Effector CD4-positive, alpha-beta T cell (primary cell): ENCODE measurements around the gene C4orf17.
A peak's percentile ranks its signal among the peaks of the same experiment; 100 is the strongest.

Source experiments
- DNase-seq: peaks from one replicate; pipeline ENCODE4 v3.0.0-alpha.2; 2020

Gene C4orf17

GRCh38 chr4:99537674-99538073 is 26.9 kb downstream of the C4orf17 start:
- no peak for DNase-seq

GRCh38 chr4:99540277-99540939 is 29.6 kb downstream of the C4orf17 start:
- no peak for DNase-seq

- DNase-seq = no peak
Observed at GRCh38 chr4:99552872-99553271, 42.1 kb downstream of the C4orf17 start.

- DNase-seq = peak; percentile 92
Observed at GRCh38 chr4:99563310-99564186, 52.7 kb downstream of the C4orf17 start, which contains the start of gene TRMT10A. TSS of gene TRMT10A (minus strand) at chr4:99564039. CDS start at chr4:99559338, 4,701 bp downstream.

- no peak for DNase-seq
Observed at GRCh38 chr4:99564921-99565320, 54.1 kb downstream of the C4orf17 start.

- no peak for DNase-seq
Observed at GRCh38 chr4:99571883-99572282, 61.1 kb downstream of the C4orf17 start.

GRCh38 chr4:99572527-99573240 is 61.9 kb downstream of the C4orf17 start:
- no peak for DNase-seq

GRCh38 chr4:99573735-99574368 is 63.0 kb downstream of the C4orf17 start:
- DNase-seq = no peak

GRCh38 chr4:99574530-99575324 is 63.9 kb downstream of the C4orf17 start, which contains the start of gene MTTP:
TSS of gene MTTP (plus strand) at chr4:99574824. CDS start at chr4:99574910, 86 bp downstream.
- no peak for DNase-seq

- DNase-seq = no peak
Observed at GRCh38 chr4:99578714-99579113, 67.9 kb downstream of the C4orf17 start.

GRCh38 chr4:99585516-99585915 is 74.7 kb downstream of the C4orf17 start:
- no peak for DNase-seq

- DNase-seq = no peak
Observed at GRCh38 chr4:99586322-99586721, 75.5 kb downstream of the C4orf17 start.

- no peak for DNase-seq
Observed at GRCh38 chr4:99586797-99587196, 76.0 kb downstream of the C4orf17 start.

- no peak for DNase-seq
Observed at GRCh38 chr4:99587309-99587708, 76.5 kb downstream of the C4orf17 start.

GRCh38 chr4:99587803-99588202 is 77.0 kb downstream of the C4orf17 start:
- no peak for DNase-seq

GRCh38 chr4:99591757-99592156 is 80.9 kb downstream of the C4orf17 start:
- DNase-seq = no peak
